Fibroblast of lung (primary cell): ENCODE measurements around the gene SYNE1. TPM values are rescaled to one million over a fixed set of nuclear protein-coding genes. Genes with fewer than 3 reads are reported as not detected.

Experiments
- DNase-seq, 2 donors: peaks; one replicate each; pipeline versions ENCODE4 v3.0.0 to v3.0.0-alpha.2; 2010; ENCODE audit warnings: low read depth in 2 of 2
- H2AFZ ChIP-seq: 2 replicates; pipeline ENCODE4 v1.5.1; 2012; ENCODE audit warnings: low read length, control low read depth, inconsistent platforms
- H3K27ac ChIP-seq: 2 replicates; pipeline ENCODE4 v1.5.1; 2011; ENCODE audit warnings: low read length, control low read depth; ENCODE audit not compliant: insufficient read depth
- H3K27me3 ChIP-seq: 2 replicates; pipeline ENCODE4 v1.5.1; 2011; ENCODE audit warnings: mild to moderate bottlenecking, low read length; ENCODE audit not compliant: control insufficient read depth, insufficient read depth
- H3K36me3 ChIP-seq: 2 replicates; pipeline ENCODE4 v1.5.1; 2011; ENCODE audit warnings: low read length; ENCODE audit not compliant: control insufficient read depth, insufficient read depth
- H3K4me1 ChIP-seq: 2 replicates; pipeline ENCODE4 v1.5.1; 2011; ENCODE audit warnings: low read length; ENCODE audit not compliant: control insufficient read depth, insufficient read depth; ENCODE audit errors: extremely low read depth
- H3K4me2 ChIP-seq: 2 replicates; pipeline ENCODE4 v1.5.1; 2011; ENCODE audit warnings: low read length, control low read depth; ENCODE audit not compliant: insufficient read depth; ENCODE audit errors: extremely low read depth
- H3K4me3 ChIP-seq, 4 experiments: fragments of 200-600 bp in 1 of 4; sonication (generic) in 1 of 4; replicated peaks in 1 of 4; 2 replicates each; pipeline ENCODE4 v1.5.1; 2011 to 2016; ENCODE audit warnings: low read length in 4 of 4, low read depth in 3 of 4, mild to moderate bottlenecking in 3 of 4, control low read depth in 2 of 4, inconsistent platforms in 1 of 4, mixed read lengths in 1 of 4; ENCODE audit not compliant: insufficient read depth in 1 of 4; ENCODE audit errors: control extremely low read depth in 1 of 4
- H3K79me2 ChIP-seq: 2 replicates; pipeline ENCODE4 v1.5.1; 2012; ENCODE audit warnings: mild to moderate bottlenecking, low read length, inconsistent platforms; ENCODE audit not compliant: control insufficient read depth, insufficient read depth
- H3K9ac ChIP-seq: 2 replicates; pipeline ENCODE4 v1.5.1; 2011; ENCODE audit warnings: mild to moderate bottlenecking, low read length, control low read depth; ENCODE audit not compliant: insufficient read depth
- H3K9me3 ChIP-seq: 2 replicates; pipeline ENCODE4 v1.5.1; 2012; ENCODE audit warnings: low read depth, low read length; ENCODE audit not compliant: control insufficient read depth, insufficient read depth
- H4K20me1 ChIP-seq: 2 replicates; pipeline ENCODE4 v1.5.1; 2011; ENCODE audit warnings: low read length; ENCODE audit not compliant: control insufficient read depth, insufficient read depth; ENCODE audit errors: extremely low read depth
- CTCF ChIP-seq, 2 donors: IDR thresholded peaks in 1 of 2; conservative IDR thresholded peaks in 1 of 2; 1 replicate in 1 of 2; 2 replicates in 1 of 2; pipeline ENCODE4 v1.5.1; 2011 to 2012; ENCODE audit warnings: low read length in 2 of 2, control low read depth in 1 of 2, inconsistent platforms in 1 of 2, low read depth in 1 of 2, mild to moderate bottlenecking in 1 of 2
- EZH2 ChIP-seq: IDR thresholded peaks from 2 replicates; pipeline ENCODE4 v1.5.1; 2012; ENCODE audit warnings: low read length, control low read depth, mild to moderate bottlenecking; ENCODE audit errors: missing control alignments
- polyA plus RNA-seq, 2 donors: library from polyadenylated mRNA; depleted of rRNA in 1 of 2; stranded (reverse) in 1 of 2; unstranded in 1 of 2; fragments of >200 nt; gene quantifications; 2 replicates each; pipeline ENCODE4 v1.2.1, GENCODE V29; 2011 to 2012; ENCODE audit warnings: missing spikeins in 1 of 2
- total RNA-seq: library from RNA; depleted of rRNA; stranded (reverse); fragments of >200 nt; gene quantifications from 2 replicates; pipeline ENCODE4 v1.2.1, GENCODE V29; 2014

The SYNE1 gene
- total and polyA plus RNA-seq, 2 donors (not counting 1 experiment from before 2014, with no cell fraction given) = 21.7 to 219 TPM

GRCh38 chr6:152273002-152273401, 364.2 kb downstream of the SYNE1 start:
- Histone ChIP-seq H3K79me2 (no peaks in the 10 kb centered on the region), H3K4me1 (peaks cover 2% of the 10 kb centered on the region), H3K27me3 (no peaks in the 10 kb centered on the region), H3K36me3 (peaks cover 1% of the 10 kb centered on the region), H2AFZ (no peak overlapping the region), H3K9me3 (no peaks in the 10 kb centered on the region), H3K9ac (no peak overlapping the region), H3K4me2 (no peak overlapping the region), H3K27ac (no peak overlapping the region), H3K4me3 (no peak overlapping the region), H4K20me1 (no peaks in the 10 kb centered on the region)
- TF ChIP-seq CTCF (conservative IDR thresholded peaks at IDR 0.05 in 1 of 2, IDR thresholded peaks at IDR 0.05 in 1 of 2; ENCODE audit: low read depth in 1 of 2, low read length in 2 of 2) = no peak
- DNase-seq = peak; percentile 24 to 72

- Histone ChIP-seq H3K4me2 (no peak overlapping the region), H3K4me1 (peaks cover 2% of the 10 kb centered on the region), H2AFZ (no peak overlapping the region), H3K27me3 (no peaks in the 10 kb centered on the region), H3K36me3 (peaks cover 1% of the 10 kb centered on the region), H3K9me3 (no peaks in the 10 kb centered on the region), H3K79me2 (no peaks in the 10 kb centered on the region), H4K20me1 (no peaks in the 10 kb centered on the region), H3K4me3 (no peak overlapping the region), H3K27ac (no peak overlapping the region), H3K9ac (no peak overlapping the region)
- peak in 1 of 2 donors; percentile 61 for DNase-seq
- TF ChIP-seq CTCF (conservative IDR thresholded peaks at IDR 0.05 in 1 of 2, IDR thresholded peaks at IDR 0.05 in 1 of 2; ENCODE audit: low read depth in 1 of 2, low read length in 2 of 2) (no peak), EZH2 (no peak)
Measured at GRCh38 chr6:152272486-152272885, 364.7 kb downstream of the SYNE1 start.

- TF ChIP-seq CTCF (conservative IDR thresholded peaks at IDR 0.05 in 1 of 2, IDR thresholded peaks at IDR 0.05 in 1 of 2; ENCODE audit: low read depth in 1 of 2, low read length in 2 of 2) (no peak), EZH2 (no peak)
Measured at GRCh38 chr6:152271776-152272464, 365.2 kb downstream of the SYNE1 start.

More at GRCh38 chr6:152271776-152272464, 365.2 kb downstream of the SYNE1 start:
- peaks cover 2% of the 10 kb centered on the region for H3K4me1 ChIP-seq
- H3K4me3 ChIP-seq = no peak overlapping the region
- H3K79me2 ChIP-seq = no peaks in the 10 kb centered on the region
- H4K20me1 ChIP-seq = no peaks in the 10 kb centered on the region
- H3K9me3 ChIP-seq = no peaks in the 10 kb centered on the region
- H3K36me3 ChIP-seq = peaks cover 1% of the 10 kb centered on the region
- H2AFZ ChIP-seq = no peak overlapping the region
- no peak overlapping the region for H3K9ac ChIP-seq
- H3K4me2 ChIP-seq = peak overlapping the region; percentile 34
- DNase-seq = peak; percentile 57 to 92
- no peaks in the 10 kb centered on the region for H3K27me3 ChIP-seq
- H3K27ac ChIP-seq = peak overlapping the region; percentile 37
